DOHH2 (cell line): ENCODE results near the gene TNFAIP1.

Experiments used
- H3F3A ChIP-seq: fragments of 200-600 bp; sonication (generic), shearing (Covaris generic); 2 replicates; pipeline ENCODE4 v1.6.0; 2016; ENCODE audit warnings: antibody characterized with exemption, mild to moderate bottlenecking; ENCODE audit not compliant: control insufficient read depth, insufficient read depth
- H3K27ac ChIP-seq: fragments of 200-600 bp; sonication (generic); 2 replicates; pipeline ENCODE4 v1.5.1; 2014; ENCODE audit warnings: low read depth, mild to moderate bottlenecking, low read length, moderate library complexity
- H3K27me3 ChIP-seq: fragments of 200-600 bp; sonication (generic); 2 replicates; pipeline ENCODE4 v1.6.1; 2014; ENCODE audit warnings: mild to moderate bottlenecking, low read length, mixed read lengths; ENCODE audit not compliant: control insufficient read depth
- H3K36me3 ChIP-seq: fragments of 200-600 bp; sonication (generic); 2 replicates; pipeline ENCODE4 v1.6.1; 2014; ENCODE audit warnings: mild to moderate bottlenecking, low read length, moderate library complexity, mixed read lengths; ENCODE audit not compliant: control insufficient read depth
- H3K4me1 ChIP-seq: fragments of 200-600 bp; sonication (generic); 2 replicates; pipeline ENCODE4 v1.6.1; 2014; ENCODE audit warnings: mild to moderate bottlenecking, low read length, mixed read lengths; ENCODE audit not compliant: control insufficient read depth
- H3K4me2 ChIP-seq: fragments of 200-600 bp; sonication (generic); 2 replicates; pipeline ENCODE4 v1.6.0; 2014; ENCODE audit warnings: mild to moderate bottlenecking, low read length, moderate library complexity
- H3K4me3 ChIP-seq: fragments of 200-600 bp; sonication (generic); 2 replicates; pipeline ENCODE4 v1.5.1; 2014; ENCODE audit warnings: mild to moderate bottlenecking, low read length, mixed read lengths
- H3K79me2 ChIP-seq: fragments of 200-600 bp; sonication (generic); 2 replicates; pipeline ENCODE4 v1.6.1; 2014; ENCODE audit warnings: mild to moderate bottlenecking, low read length, mixed read lengths; ENCODE audit not compliant: control insufficient read depth
- H3K9me2 ChIP-seq: fragments of 200-600 bp; sonication (generic); replicated peaks from 2 replicates; pipeline ENCODE4 v1.6.1; 2014; ENCODE audit warnings: mild to moderate bottlenecking, low read length, mixed read lengths; ENCODE audit not compliant: control insufficient read depth
- H3K9me3 ChIP-seq: fragments of 200-600 bp; sonication (generic); 2 replicates; pipeline ENCODE4 v1.6.1; 2014; ENCODE audit warnings: antibody characterized with exemption, low read length, mixed read lengths; ENCODE audit not compliant: control insufficient read depth, insufficient read depth
- H4K20me1 ChIP-seq: fragments of 200-600 bp; sonication (generic); 2 replicates; pipeline ENCODE4 v1.6.0; 2014; ENCODE audit warnings: low read depth, mild to moderate bottlenecking, antibody characterized with exemption, low read length, moderate library complexity; ENCODE audit not compliant: control insufficient read depth, insufficient read depth
- CTCF ChIP-seq: fragments of 200-600 bp; sonication (generic); IDR thresholded peaks from one replicate; pipeline ENCODE4 v1.5.1; 2014; ENCODE audit warnings: antibody characterized with exemption, mild to moderate bottlenecking, low read depth, low read length; ENCODE audit not compliant: poor library complexity, severe bottlenecking
- EZH2phosphoT487 ChIP-seq: fragments of 200-600 bp; sonication (generic); IDR thresholded peaks from 2 replicates; pipeline ENCODE4 v1.6.1; 2017; ENCODE audit warnings: borderline replicate concordance, mild to moderate bottlenecking, antibody characterized with exemption, low read length, moderate library complexity, mixed read lengths

Gene TNFAIP1

DNA sequence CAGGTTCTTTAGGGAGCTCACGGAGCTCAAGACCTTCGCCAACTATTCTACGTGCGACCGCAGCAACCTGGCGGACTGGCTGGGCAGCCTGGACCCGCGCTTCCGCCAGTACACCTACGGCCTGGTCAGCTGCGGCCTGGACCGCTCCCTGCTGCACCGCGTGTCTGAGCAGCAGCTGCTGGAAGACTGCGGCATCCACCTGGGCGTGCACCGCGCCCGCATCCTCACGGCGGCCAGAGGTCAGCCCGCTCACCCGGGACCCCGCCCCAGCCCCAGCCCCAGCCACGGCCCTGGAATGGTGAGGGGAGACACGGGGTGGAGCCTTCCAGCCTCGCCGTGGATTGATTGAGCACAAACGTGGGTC, 49.5 kb downstream of the TNFAIP1 start:
- Histone ChIP-seq H3K27ac (no peak overlapping the region), H3F3A (no peaks in the 10 kb centered on the region), H3K4me1 (no peaks in the 10 kb centered on the region), H3K4me2 (no peak overlapping the region), H4K20me1 (no peaks in the 10 kb centered on the region), H3K79me2 (no peaks in the 10 kb centered on the region), H3K4me3 (no peak overlapping the region), H3K36me3 (peaks cover 2% of the 10 kb centered on the region; the same call in 1 of the 2 replicates), H3K9me2 (no peaks in the 10 kb centered on the region), H3K9me3 (no peaks in the 10 kb centered on the region), H3K27me3 (no peaks in the 10 kb centered on the region)
- TF ChIP-seq EZH2phosphoT487 (no peak), CTCF (no peak)

DNA sequence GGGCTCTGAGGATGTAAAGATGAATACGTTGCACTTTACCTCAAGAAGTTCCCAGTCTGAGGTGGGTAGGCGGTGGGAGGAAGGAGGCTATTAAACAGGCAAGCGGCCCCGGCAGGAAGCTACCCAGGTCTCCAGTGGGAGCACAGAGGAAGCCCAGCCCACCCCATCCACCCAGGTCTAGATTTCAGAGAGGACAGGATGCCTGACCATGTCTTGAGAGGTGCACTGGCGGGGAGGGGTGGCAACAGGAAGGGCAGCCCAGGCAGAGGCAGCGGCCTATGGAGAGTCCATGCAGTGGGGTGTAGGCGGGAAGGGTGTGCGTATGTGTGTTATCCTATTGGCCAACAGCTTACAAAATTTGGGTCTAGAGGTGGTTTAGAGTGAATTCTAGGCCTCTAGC, 49.8 kb downstream of the TNFAIP1 start:
- Histone ChIP-seq H3K36me3 (peaks cover 3% of the 10 kb centered on the region; the same call in 1 of the 2 replicates), H3F3A (no peaks in the 10 kb centered on the region), H3K4me2 (no peak overlapping the region), H3K9me2 (no peaks in the 10 kb centered on the region), H3K4me3 (no peak overlapping the region), H3K9me3 (no peaks in the 10 kb centered on the region), H3K27me3 (no peaks in the 10 kb centered on the region), H4K20me1 (no peaks in the 10 kb centered on the region), H3K27ac (no peak overlapping the region), H3K79me2 (no peaks in the 10 kb centered on the region), H3K4me1 (no peaks in the 10 kb centered on the region)
- no peak for TF ChIP-seq EZH2phosphoT487
- TF ChIP-seq CTCF = no peak

- H3F3A ChIP-seq = no peaks in the 10 kb centered on the region
- H3K4me1 ChIP-seq = no peaks in the 10 kb centered on the region
- TF ChIP-seq EZH2phosphoT487 (no peak), CTCF (no peak)
- H3K27ac ChIP-seq = no peak overlapping the region
- no peak overlapping the region for H3K4me3 ChIP-seq
- H3K36me3 ChIP-seq = peaks cover 5% of the 10 kb centered on the region; the same call in 1 of the 2 replicates
- H3K9me2 ChIP-seq = no peaks in the 10 kb centered on the region
- no peaks in the 10 kb centered on the region for H3K27me3 ChIP-seq
- no peak overlapping the region for H3K4me2 ChIP-seq
- no peaks in the 10 kb centered on the region for H4K20me1 ChIP-seq
- H3K9me3 ChIP-seq = no peaks in the 10 kb centered on the region
- no peaks in the 10 kb centered on the region for H3K79me2 ChIP-seq
Observed at GRCh38 chr17:28386391-28386790, 50.8 kb downstream of the TNFAIP1 start.

- H3K4me2 ChIP-seq = no peak overlapping the region
- H4K20me1 ChIP-seq = no peaks in the 10 kb centered on the region
- no peak for TF ChIP-seq EZH2phosphoT487
- TF ChIP-seq CTCF = no peak
- no peak overlapping the region for H3K4me3 ChIP-seq
- H3K4me1 ChIP-seq = no peaks in the 10 kb centered on the region
- H3F3A ChIP-seq = no peaks in the 10 kb centered on the region
- H3K27me3 ChIP-seq = no peaks in the 10 kb centered on the region
- no peaks in the 10 kb centered on the region for H3K9me3 ChIP-seq
- H3K36me3 ChIP-seq = peaks cover 5% of the 10 kb centered on the region; the same call in 1 of the 2 replicates
- H3K9me2 ChIP-seq = no peaks in the 10 kb centered on the region
- no peak overlapping the region for H3K27ac ChIP-seq
- H3K79me2 ChIP-seq = no peaks in the 10 kb centered on the region
Observed at GRCh38 chr17:28388106-28388505, 52.5 kb downstream of the TNFAIP1 start.
